Natural killer cell (primary cell): ENCODE results near the gene NME3. TPM values are rescaled to one million over a fixed set of nuclear protein-coding genes. Genes with fewer than 3 reads are reported as not detected.

Experiments
- ATAC-seq, 3 donors: fragments of 150-1000 bp in 2 of 3; fragments of 200-7000 bp in 1 of 3; cut with Tn5 transposase; 1 replicate in 1 of 3; 2 replicates in 2 of 3; pipeline ENCODE4 v1.10.0; 2021; ENCODE audit warnings: mild to moderate bottlenecking in 2 of 3, moderate library complexity in 2 of 3
- DNase-seq, 2 donors: peaks; one replicate each; pipeline versions ENCODE4 v3.0.0 to v3.0.0-alpha.2; 2013 to 2021; ENCODE audit warnings: mixed read lengths in 1 of 2
- H3K27ac ChIP-seq: one replicate; pipeline ENCODE4 v1.5.1; 2013; ENCODE audit warnings: mild to moderate bottlenecking, low read length
- H3K27me3 ChIP-seq: one replicate; pipeline ENCODE4 v1.6.1; 2013; ENCODE audit warnings: low read length; ENCODE audit not compliant: control insufficient read depth, insufficient read depth
- H3K36me3 ChIP-seq: one replicate; pipeline ENCODE4 v1.6.1; 2013; ENCODE audit warnings: low read length; ENCODE audit not compliant: control insufficient read depth, insufficient read depth
- H3K4me1 ChIP-seq: one replicate; pipeline ENCODE4 v1.6.1; 2013; ENCODE audit warnings: low read length; ENCODE audit not compliant: control insufficient read depth, insufficient read depth
- H3K4me3 ChIP-seq: one replicate; pipeline ENCODE4 v1.5.1; 2013; ENCODE audit warnings: low read length
- H3K9me3 ChIP-seq: one replicate; pipeline ENCODE4 v1.6.1; 2013; ENCODE audit warnings: low read length; ENCODE audit not compliant: control insufficient read depth, insufficient read depth
- H3K27ac Mint-ChIP-seq, 2 donors: one replicate each; pipeline ENCODE4 v1.8.0; 2022; ENCODE audit warnings: mild to moderate bottlenecking in 2 of 2, mixed read lengths in 2 of 2, moderate library complexity in 1 of 2
- H3K27me3 Mint-ChIP-seq, 2 donors: one replicate each; pipeline ENCODE4 v1.8.0; 2022; ENCODE audit warnings: low read depth in 2 of 2, mixed read lengths in 2 of 2
- H3K36me3 Mint-ChIP-seq: one replicate; pipeline ENCODE4 v1.8.0; 2022; ENCODE audit warnings: mixed read lengths
- H3K4me1 Mint-ChIP-seq, 2 donors: one replicate each; pipeline ENCODE4 v1.8.0; 2022; ENCODE audit warnings: mixed read lengths in 2 of 2
- H3K4me3 Mint-ChIP-seq: one replicate; pipeline ENCODE4 v1.8.0; 2022; ENCODE audit warnings: mild to moderate bottlenecking, moderate library complexity, mixed read lengths
- H3K9me3 Mint-ChIP-seq, 2 donors: one replicate each; pipeline ENCODE4 v1.8.0; 2022; ENCODE audit warnings: mixed read lengths in 2 of 2
- CTCF ChIP-seq: fragments of 200-600 bp; IDR thresholded peaks from one replicate; pipeline ENCODE4 v1.8.0; 2022; ENCODE audit warnings: antibody characterized with exemption
- WGBS: methylation state at CpG from one replicate; pipeline ENCODE4 v1.1.7; 2013; ENCODE audit warnings: missing lambda C conversion rate; ENCODE audit not compliant: insufficient coverage; 5-methylcytosine and 5-hydroxymethylcytosine counted together
- intact Hi-C: fragments of 100-400 bp; cut with micrococcal nuclease; formaldehyde crosslinking; loops from one replicate; pipeline ENCODE4 v1.14.2; 2022
- total RNA-seq, 4 donors: library from RNA; stranded (reverse); fragments of 120-200 nt in 1 of 4; gene quantifications; one replicate each; pipeline versions ENCODE4 v1.2.3 to v1.2.4, GENCODE V29; 2013 to 2022

The NME3 gene
- total RNA-seq, 3 donors from 2014 or later (not counting 1 experiment from before 2014, with no cell fraction given) = 40.6 to 50.3 (median 46.2) TPM

GRCh38 chr16:1774448-1774780, 3.1 kb upstream of the NME3 start:
- H3K27me3 Mint-ChIP-seq = no peaks in the 10 kb centered on the region
- no peaks in the 10 kb centered on the region for H3K27me3 ChIP-seq
- H3K27ac ChIP-seq = no peak overlapping the region
- no peaks in the 10 kb centered on the region for H3K36me3 Mint-ChIP-seq
- peaks cover 45% of the 10 kb centered on the region for H3K4me1 ChIP-seq
- H3K9me3 Mint-ChIP-seq = no peaks in the 10 kb centered on the region
- H3K4me1 Mint-ChIP-seq = peaks cover 14 to 21% of the 10 kb centered on the region in 2 donors
- intact Hi-C loops = loop anchor here (5.0 to 10.0 kb wide), 2 partner anchors 150 to 378 kb away; no protein-coding TSS in a partner anchor
- H3K4me3 ChIP-seq = no peak overlapping the region
- 89% methylated on average over 7 of the region's 7 CpGs for WGBS
- no peak overlapping the region for H3K27ac Mint-ChIP-seq
- DNase-seq (no peak), ATAC-seq (no peak)
- H3K36me3 ChIP-seq = peaks cover 19% of the 10 kb centered on the region
- H3K9me3 ChIP-seq = no peaks in the 10 kb centered on the region
- H3K4me3 Mint-ChIP-seq = no peak overlapping the region
- no peak for TF ChIP-seq CTCF

GRCh38 chr16:1773703-1774447, 2.5 kb upstream of the NME3 start:
- Histone ChIP-seq H3K4me1 (peaks cover 41% of the 10 kb centered on the region), H3K36me3 (peaks cover 19% of the 10 kb centered on the region), H3K9me3 (no peaks in the 10 kb centered on the region), H3K27me3 (no peaks in the 10 kb centered on the region), H3K27ac (peak overlapping the region; percentile 54), H3K4me3 (peak overlapping the region; percentile 61)
- 13% methylated on average over 45 of the region's 45 CpGs for WGBS
- DNase-seq (peak in 1 of 2 donors; percentile 47), ATAC-seq (no peak)
- peak overlapping the region; percentile 97 for H3K4me3 Mint-ChIP-seq
- no peaks in the 10 kb centered on the region for H3K9me3 Mint-ChIP-seq
- no peaks in the 10 kb centered on the region for H3K36me3 Mint-ChIP-seq
- intact Hi-C loops = loop anchor here (1.0 to 10.0 kb wide), 3 partner anchors 8 to 378 kb away; partner anchors contain the start of genes NUBP2 and SPSB3
- no peak for TF ChIP-seq CTCF
- no peaks in the 10 kb centered on the region for H3K27me3 Mint-ChIP-seq
- peak overlapping the region; percentile 31 to 54 for H3K27ac Mint-ChIP-seq
- H3K4me1 Mint-ChIP-seq = peaks cover 14 to 21% of the 10 kb centered on the region in 2 donors

- Histone ChIP-seq H3K9me3 (no peaks in the 10 kb centered on the region), H3K27me3 (no peaks in the 10 kb centered on the region), H3K36me3 (peaks cover 23% of the 10 kb centered on the region), H3K27ac (peak within 1 kb of the TSS; percentile 54), H3K4me1 (peaks cover 41% of the 10 kb centered on the region), H3K4me3 (peak within 1 kb of the TSS; percentile 61)
- Mint-ChIP-seq H3K27ac (peak within 1 kb of the TSS; percentile 87 to 88), H3K9me3 (no peaks in the 10 kb centered on the region), H3K4me3 (peak within 1 kb of the TSS; percentile 97), H3K4me1 (peaks cover 14 to 21% of the 10 kb centered on the region in 2 donors), H3K27me3 (no peaks in the 10 kb centered on the region), H3K36me3 (no peaks in the 10 kb centered on the region)
- under 1% methylated on average over 108 of the region's 108 CpGs for WGBS
- peak; percentile 92 for TF ChIP-seq CTCF
- ATAC-seq = peak; percentile 65 to 80 (median 66)
- intact Hi-C loops = loop anchor here (1.0 to 10.0 kb wide), 3 partner anchors 9 to 379 kb away; partner anchors contain the start of genes NUBP2 and SPSB3
- DNase-seq = peak; percentile 79 to 89
These were observed 1.8 kb upstream of the NME3 start, which contains the start of gene MRPS34 for GRCh38 chr16:1772908-1773702. Gene MRPS34 (minus strand): TSS chr16:1773134. CDS start chr16:1773119, 15 bp downstream.
